A673 (cell line): ENCODE measurements around the gene RAD50. TPM values are rescaled to one million over a fixed set of nuclear protein-coding genes. Genes with fewer than 3 reads are reported as not detected.

Source experiments
- BruUV-seq: library from RNA; stranded (reverse); fragments of 400-500 nt; replicated peaks from 2 replicates; lab custom pipeline; 2021; lab: Mats Ljungman, UMichigan
- CTCF ChIA-PET: fragments of 300-600 bp; sonication (Branson Sonifier 250); formaldehyde crosslinking; loops from one replicate; lab custom pipeline; 2022; ENCODE audit warnings: antibody characterized with exemption; lab: Charles Lee
- POLR2A ChIA-PET: fragments of 300-600 bp; sonication (Branson Sonifier 250); formaldehyde crosslinking; loops from one replicate; lab custom pipeline; 2022; ENCODE audit warnings: antibody characterized with exemption; ENCODE audit not compliant: low non-redundant PET; lab: Charles Lee
- DNase-seq: peaks from one replicate; pipeline ENCODE4 v3.0.0-alpha.2; 2015; ENCODE audit warnings: low spot score
- H3K27ac ChIP-seq: fragments of 200-600 bp; sonication (generic); 2 replicates; pipeline ENCODE4 v1.5.1; 2016; ENCODE audit warnings: mixed run types, low read depth, mild to moderate bottlenecking, mixed read lengths, antibody characterized with exemption, low read length; ENCODE audit not compliant: poor library complexity, severe bottlenecking
- H3K27me3 ChIP-seq: fragments of 200-600 bp; sonication (generic); replicated peaks from 2 replicates; pipeline ENCODE4 v1.6.1; 2017; ENCODE audit warnings: mixed run types, low read depth, mild to moderate bottlenecking, mixed read lengths, antibody characterized with exemption, low read length; ENCODE audit not compliant: insufficient read depth, poor library complexity
- H3K36me3 ChIP-seq: fragments of 200-600 bp; sonication (generic); 2 replicates; pipeline ENCODE4 v1.6.1; 2016; ENCODE audit warnings: mixed run types, mild to moderate bottlenecking, mixed read lengths, antibody characterized with exemption, low read length; ENCODE audit not compliant: insufficient read depth, poor library complexity, severe bottlenecking
- H3K4me1 ChIP-seq: fragments of 200-600 bp; sonication (generic); 2 replicates; pipeline ENCODE4 v1.6.1; 2017; ENCODE audit warnings: mixed run types, mild to moderate bottlenecking, mixed read lengths, antibody characterized with exemption, low read length; ENCODE audit not compliant: insufficient read depth, poor library complexity, severe bottlenecking
- H3K4me3 ChIP-seq: fragments of 200-600 bp; sonication (generic); 2 replicates; pipeline ENCODE4 v1.5.1; 2016; ENCODE audit warnings: low read depth, mixed run types, mild to moderate bottlenecking, mixed read lengths, low read length; ENCODE audit not compliant: poor library complexity, severe bottlenecking
- H3K9me3 ChIP-seq: fragments of 200-600 bp; sonication (generic); 2 replicates; pipeline ENCODE4 v1.6.1; 2016; ENCODE audit warnings: mixed run types, low read depth, mild to moderate bottlenecking, mixed read lengths, antibody characterized with exemption, low read length; ENCODE audit not compliant: poor library complexity, severe bottlenecking
- CTCF ChIP-seq: fragments of 300-800, 200-600 bp; sonication (generic); conservative IDR thresholded peaks from 2 replicates; pipeline ENCODE4 v1.5.1; 2017; ENCODE audit warnings: low read depth, mild to moderate bottlenecking, antibody characterized with exemption, low read length, moderate library complexity, mixed read lengths
- EZH2 ChIP-seq: fragments of 200-600 bp; sonication (generic); IDR thresholded peaks from 2 replicates; pipeline ENCODE4 v1.6.1; 2017; ENCODE audit warnings: borderline replicate concordance, low read depth, mild to moderate bottlenecking, mixed read lengths, antibody characterized with exemption, low read length; ENCODE audit not compliant: poor library complexity, severe bottlenecking
- intact Hi-C: fragments of 100-400 bp; cut with micrococcal nuclease; formaldehyde crosslinking; loops from one replicate; pipeline ENCODE4 v1.10.0; 2022; ENCODE audit not compliant: unreplicated experiment
- total RNA-seq: library from RNA; stranded (reverse); gene quantifications from 2 replicates; pipeline ENCODE4 v1.2.3, GENCODE V29; 2021

RAD50 gene
- total RNA-seq, 1 experiment from 2014 or later = 43.6 TPM

GRCh38 chr5:132662925-132663770 lies 106.4 kb downstream of the RAD50 start:
- BruUV-seq = no TSS peak
- Histone ChIP-seq H3K27ac (no peak overlapping the region), H3K4me3 (no peak overlapping the region), H3K27me3 (no peaks in the 10 kb centered on the region), H3K36me3 (no peaks in the 10 kb centered on the region), H3K4me1 (peaks cover 6% of the 10 kb centered on the region), H3K9me3 (no peaks in the 10 kb centered on the region)
- ChIA-PET CTCF (no interaction called here), POLR2A (no interaction called here)
- intact Hi-C loops = no loop called here
- TF ChIP-seq EZH2 (no peak), CTCF (no peak)
- peak; percentile 54 for DNase-seq

DNA sequence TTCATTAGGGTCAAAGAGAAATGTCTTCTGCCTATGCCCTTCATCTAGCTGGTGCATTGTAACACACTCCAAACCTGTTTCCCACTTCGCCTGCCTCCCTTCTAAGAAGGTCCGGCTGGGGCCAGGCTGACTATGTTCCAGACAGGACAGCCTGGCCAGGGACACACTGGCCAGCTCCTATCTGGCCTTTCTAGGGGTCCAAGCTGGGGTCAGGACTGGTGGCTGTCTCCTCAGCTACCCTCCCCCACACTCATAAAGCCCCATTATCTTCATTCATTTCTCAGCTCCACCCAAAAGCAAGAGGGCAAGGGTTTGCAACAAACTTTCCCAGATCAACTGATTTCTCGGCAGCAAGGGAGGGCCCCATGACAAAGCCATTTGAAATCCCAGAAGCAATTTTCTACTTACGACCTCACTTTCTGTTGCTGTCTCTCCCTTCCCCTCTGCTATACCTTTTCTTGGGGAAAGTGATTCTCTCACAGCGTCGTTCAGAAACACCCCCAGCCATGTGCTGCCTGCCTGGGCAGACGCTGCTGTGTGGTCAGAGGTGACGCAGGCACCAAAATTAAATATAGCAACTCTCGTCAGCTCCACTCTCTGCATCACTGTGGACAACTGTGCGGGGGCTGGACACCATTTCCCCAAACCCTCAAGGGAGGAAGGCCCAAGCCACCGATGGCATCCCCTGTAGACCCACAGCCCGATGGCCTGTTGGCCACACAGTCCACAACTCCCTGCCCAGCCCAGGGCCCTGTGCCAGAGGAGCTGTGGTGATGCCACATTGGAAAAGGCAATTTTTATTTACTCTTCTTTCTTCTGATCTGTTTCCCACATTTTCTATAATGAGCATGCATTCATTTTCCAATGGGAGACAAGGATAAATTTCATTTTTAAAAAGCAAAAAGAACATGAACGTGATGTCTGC lies 107.3 kb downstream of the RAD50 start:
- POLR2A ChIA-PET = no interaction called here
- no peak overlapping the region for H3K27ac ChIP-seq
- H3K4me3 ChIP-seq = no peak overlapping the region
- intact Hi-C loops = no loop called here
- H3K27me3 ChIP-seq = no peaks in the 10 kb centered on the region
- CTCF ChIA-PET = no interaction called here
- H3K4me1 ChIP-seq = peaks cover 6% of the 10 kb centered on the region
- TF ChIP-seq EZH2 (no peak), CTCF (no peak)
- DNase-seq = no peak
- no peaks in the 10 kb centered on the region for H3K9me3 ChIP-seq
- no TSS peak for BruUV-seq
- no peaks in the 10 kb centered on the region for H3K36me3 ChIP-seq

- POLR2A ChIA-PET = no interaction called here
Observed at GRCh38 chr5:132664696-132665209, 108.0 kb downstream of the RAD50 start.

More at GRCh38 chr5:132664696-132665209, 108.0 kb downstream of the RAD50 start:
- CTCF ChIA-PET = no interaction called here
- BruUV-seq = no TSS peak
- H3K27ac ChIP-seq = no peak overlapping the region
- intact Hi-C loops = no loop called here
- no peaks in the 10 kb centered on the region for H3K9me3 ChIP-seq
- H3K36me3 ChIP-seq = no peaks in the 10 kb centered on the region
- TF ChIP-seq CTCF (no peak), EZH2 (no peak)
- peaks cover 6% of the 10 kb centered on the region for H3K4me1 ChIP-seq
- DNase-seq = no peak
- H3K27me3 ChIP-seq = no peaks in the 10 kb centered on the region
- H3K4me3 ChIP-seq = no peak overlapping the region
